Calu3 (cell line): ENCODE data around the gene TSPAN17. TPM values are rescaled to one million over a fixed set of nuclear protein-coding genes. Genes with fewer than 3 reads are reported as not detected.
"Not testable (repeated sequence)": the region's sequence is repeated elsewhere in the genome, so short reads cannot be mapped to it uniquely, and the experiment has no call there.

Experiments
- BruUV-seq: library from RNA; stranded (reverse); fragments of 400-500 nt; replicated peaks from 2 replicates; lab custom pipeline; 2021; lab: Mats Ljungman, UMichigan
- CTCF ChIA-PET: fragments of 300-600 bp; sonication (Branson Sonifier 250); formaldehyde crosslinking; loops from one replicate; lab custom pipeline; 2022; ENCODE audit warnings: antibody characterized with exemption; lab: Charles Lee
- DNase-seq: peaks from one replicate; pipeline ENCODE4 v3.0.0; 2022
- H3K27ac Mint-ChIP-seq: one replicate; pipeline ENCODE4 v1.8.0; 2022; ENCODE audit warnings: mixed read lengths; ENCODE audit not compliant: unreplicated experiment
- H3K27me3 Mint-ChIP-seq: one replicate; pipeline ENCODE4 v1.8.0; 2022; ENCODE audit warnings: mixed read lengths; ENCODE audit not compliant: unreplicated experiment
- H3K36me3 Mint-ChIP-seq: one replicate; pipeline ENCODE4 v1.8.0; 2022; ENCODE audit warnings: mild to moderate bottlenecking, moderate library complexity, mixed read lengths; ENCODE audit not compliant: insufficient read depth, unreplicated experiment
- H3K4me1 Mint-ChIP-seq: one replicate; pipeline ENCODE4 v1.8.0; 2022; ENCODE audit warnings: mild to moderate bottlenecking, low read depth, mixed read lengths; ENCODE audit not compliant: unreplicated experiment
- H3K4me3 Mint-ChIP-seq: one replicate; pipeline ENCODE4 v1.8.0; 2022; ENCODE audit warnings: mild to moderate bottlenecking, low read depth, moderate library complexity, mixed read lengths; ENCODE audit not compliant: unreplicated experiment
- H3K9me3 Mint-ChIP-seq: one replicate; pipeline ENCODE4 v1.8.0; 2022; ENCODE audit warnings: low read depth, mixed read lengths; ENCODE audit not compliant: unreplicated experiment
- CTCF ChIP-seq: fragments of 200-600 bp; IDR thresholded peaks from one replicate; pipeline ENCODE4 v1.8.0; 2022; ENCODE audit warnings: antibody characterized with exemption; ENCODE audit not compliant: unreplicated experiment
- intact Hi-C: fragments of 100-400 bp; cut with micrococcal nuclease; formaldehyde crosslinking; loops from one replicate; pipeline ENCODE4 v1.10.0; 2022; ENCODE audit not compliant: unreplicated experiment
- total RNA-seq: library from RNA; stranded (reverse); gene quantifications from 2 replicates; pipeline ENCODE4 v1.2.3, GENCODE V29; 2022

TSPAN17 gene
- total RNA-seq, 1 experiment from 2014 or later: 67.7 TPM

GRCh38 chr5:176695073-176695472 is 47.8 kb downstream of the TSPAN17 start:
- Mint-ChIP-seq H3K27me3 (peaks cover 48% of the 10 kb centered on the region), H3K36me3 (peaks cover 5% of the 10 kb centered on the region), H3K9me3 (no peaks in the 10 kb centered on the region), H3K4me1 (peaks cover 29% of the 10 kb centered on the region), H3K27ac (no peak overlapping the region), H3K4me3 (no peak overlapping the region)
- intact Hi-C loops: no loop called here
- TF ChIP-seq CTCF: no peak
- CTCF ChIA-PET: no interaction called here
- BruUV-seq: no TSS peak
- no peak for DNase-seq

GRCh38 chr5:176697267-176697933 is 50.1 kb downstream of the TSPAN17 start:
- peaks cover 15% of the 10 kb centered on the region for H3K4me1 Mint-ChIP-seq
- TF ChIP-seq CTCF: no peak
- H3K9me3 Mint-ChIP-seq: no peaks in the 10 kb centered on the region
- peaks cover 71% of the 10 kb centered on the region for H3K27me3 Mint-ChIP-seq
- no peak overlapping the region for H3K27ac Mint-ChIP-seq
- intact Hi-C loops: no loop called here
- H3K36me3 Mint-ChIP-seq: peaks cover 5% of the 10 kb centered on the region
- no peak overlapping the region for H3K4me3 Mint-ChIP-seq
- CTCF ChIA-PET: no interaction called here
- no TSS peak for BruUV-seq
- no peak for DNase-seq

GRCh38 chr5:176697934-176698538 is 50.8 kb downstream of the TSPAN17 start:
- intact Hi-C loops: no loop called here
- Mint-ChIP-seq H3K27ac (no peak overlapping the region), H3K36me3 (peaks cover 4% of the 10 kb centered on the region), H3K4me3 (no peak overlapping the region), H3K27me3 (peaks cover 78% of the 10 kb centered on the region), H3K4me1 (peaks cover 8% of the 10 kb centered on the region), H3K9me3 (no peaks in the 10 kb centered on the region)
- no peak for DNase-seq
- no peak for TF ChIP-seq CTCF
- CTCF ChIA-PET: no interaction called here
- no TSS peak for BruUV-seq

DNA sequence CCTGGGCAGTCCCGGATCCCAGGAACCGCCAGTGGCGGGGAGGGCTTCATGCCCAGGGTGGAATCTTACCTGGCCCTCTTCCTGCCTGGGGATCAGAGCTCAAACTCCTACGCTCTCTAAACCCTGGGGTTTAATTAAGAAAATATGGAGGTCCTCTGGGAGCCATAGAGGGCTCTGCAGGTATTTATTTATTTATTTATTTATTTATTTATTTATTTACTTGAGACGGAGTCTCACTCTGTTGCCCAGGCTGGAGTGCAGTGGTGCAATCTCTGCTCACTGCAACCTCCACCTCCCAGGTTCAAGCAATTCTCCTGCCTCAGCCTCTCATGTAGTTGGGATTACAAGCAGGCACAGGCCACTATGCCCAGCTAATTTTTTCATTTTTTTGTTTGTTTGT is 52.2 kb downstream of the TSPAN17 start:
- intact Hi-C loops, H3K36me3 Mint-ChIP-seq: not testable (repeated sequence)
- CTCF ChIA-PET: interaction anchor here (0.9 to 1.2 kb wide), 2 partner anchors 25 to 204 kb away, joined by 3 read pairs; no protein-coding TSS in a partner anchor

More for the DNA sequence above, 52.2 kb downstream of the TSPAN17 start:
- not testable (repeated sequence) for H3K9me3 Mint-ChIP-seq, DNase-seq, H3K4me3 Mint-ChIP-seq, H3K27ac Mint-ChIP-seq, H3K4me1 Mint-ChIP-seq, BruUV-seq
- peaks cover 79% of the 10 kb centered on the region for H3K27me3 Mint-ChIP-seq
